ENCODE measurements around the gene ETV5.
"Not testable (repeated sequence)": the region's sequence is repeated elsewhere in the genome, so short reads cannot be mapped to it uniquely, and the experiment has no call there.

GRCh38 chr3:186025993-186026392 lies 82.9 kb downstream of the ETV5 start:
- TF ChIP-seq POLR2A (IDR thresholded peaks at IDR 0.05; ENCODE audit: low read depth, low read length); POLR2AphosphoS5 (IDR thresholded peaks at IDR 0.05; ENCODE audit: low read depth, low read length); SPI1 (IDR thresholded peaks at IDR 0.05; ENCODE audit: low read depth, low read length); TAF1 (IDR thresholded peaks at IDR 0.05; ENCODE audit: low read depth, low read length); PAX5 (IDR thresholded peaks at IDR 0.05; ENCODE audit: insufficient read depth, low read length, severe bottlenecking); POU2F2 (IDR thresholded peaks at IDR 0.05; ENCODE audit: low read depth, low read length): not testable (repeated sequence)
